T-helper 1 cell (primary cell): ENCODE measurements around the gene XYLB.
"Not testable (repeated sequence)": the region's sequence is repeated elsewhere in the genome, so short reads cannot be mapped to it uniquely, and the experiment has no call there.

ENCODE experiments used
- DNase-seq, 5 donors: peaks; one replicate each; pipeline ENCODE4 v3.0.0-alpha.2; 2012 to 2020

The XYLB gene

DNA sequence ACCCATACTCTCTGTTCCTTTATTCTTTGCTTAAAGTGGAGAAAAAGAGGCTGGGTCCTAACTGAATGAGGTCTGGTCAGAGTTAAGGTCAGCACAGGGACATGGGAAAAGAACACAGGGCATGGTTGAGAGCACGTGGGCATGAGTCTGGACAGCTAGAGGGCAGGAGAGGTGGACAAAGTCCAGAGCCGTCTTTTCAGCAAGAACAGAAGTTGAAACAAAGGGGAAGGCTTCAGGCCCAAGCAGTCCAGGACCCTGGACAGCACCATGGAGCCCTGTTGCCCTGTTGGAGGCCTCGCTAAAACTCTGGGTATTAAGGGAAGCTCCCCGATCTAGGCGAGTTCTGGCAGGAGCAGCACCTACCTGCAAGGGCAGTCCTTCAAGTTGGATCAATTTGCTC is 50.7 kb downstream of the XYLB start:
- no peak for DNase-seq

DNA sequence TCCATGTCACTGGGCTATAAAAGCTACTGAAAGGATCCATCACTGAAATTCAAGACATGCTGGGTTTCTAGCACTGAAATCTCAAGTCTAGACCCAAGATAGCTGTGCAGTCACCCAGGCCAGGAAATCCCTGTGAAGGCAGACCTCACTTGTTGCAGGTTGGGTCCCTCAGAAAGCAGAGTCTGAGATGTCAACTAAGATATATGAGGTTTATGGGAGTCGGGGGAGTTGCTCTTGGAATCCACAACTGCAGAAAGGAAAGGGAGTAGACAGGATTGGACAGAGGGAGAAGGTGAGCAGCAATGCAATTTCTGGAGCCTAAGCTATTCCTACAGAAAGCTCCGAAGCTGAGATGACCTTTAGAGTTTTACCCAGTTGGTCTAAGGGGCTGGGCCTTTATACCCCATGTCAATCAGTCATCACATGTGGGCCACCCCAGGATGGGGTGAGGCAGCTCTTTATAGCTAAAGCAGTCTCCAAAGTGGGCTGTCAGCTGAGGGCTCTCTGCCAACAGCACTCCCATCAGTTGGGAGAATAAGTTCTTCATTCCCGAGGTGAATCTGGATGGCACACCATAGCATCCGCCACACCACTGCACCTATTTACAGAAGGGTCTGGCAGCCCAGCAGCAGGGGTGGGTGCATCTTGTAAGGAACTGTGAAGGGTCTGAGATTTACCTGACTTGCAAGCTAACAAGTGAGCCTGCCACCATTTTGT is 54.8 kb downstream of the XYLB start:
- DNase-seq: no peak

DNA sequence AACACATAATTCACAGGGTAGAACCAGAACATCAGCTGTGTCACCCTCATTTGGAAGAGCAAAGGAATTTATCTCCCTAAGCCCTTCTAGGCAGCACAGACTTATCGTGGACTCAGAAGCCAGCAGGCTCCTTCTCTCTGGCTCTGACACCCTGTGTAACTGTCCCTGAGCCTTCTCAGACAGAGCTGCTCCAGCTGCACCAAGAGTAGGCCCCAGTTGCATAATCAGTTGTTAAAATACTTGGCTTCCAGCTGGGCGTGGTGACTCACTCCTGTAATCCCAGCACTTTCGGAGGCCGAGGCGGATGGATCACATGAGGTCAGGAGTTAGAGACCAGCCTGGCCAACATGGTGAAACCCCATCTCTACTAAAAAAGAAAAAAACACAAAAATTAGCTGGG is 57.7 kb downstream of the XYLB start:
- no peak for DNase-seq

DNA sequence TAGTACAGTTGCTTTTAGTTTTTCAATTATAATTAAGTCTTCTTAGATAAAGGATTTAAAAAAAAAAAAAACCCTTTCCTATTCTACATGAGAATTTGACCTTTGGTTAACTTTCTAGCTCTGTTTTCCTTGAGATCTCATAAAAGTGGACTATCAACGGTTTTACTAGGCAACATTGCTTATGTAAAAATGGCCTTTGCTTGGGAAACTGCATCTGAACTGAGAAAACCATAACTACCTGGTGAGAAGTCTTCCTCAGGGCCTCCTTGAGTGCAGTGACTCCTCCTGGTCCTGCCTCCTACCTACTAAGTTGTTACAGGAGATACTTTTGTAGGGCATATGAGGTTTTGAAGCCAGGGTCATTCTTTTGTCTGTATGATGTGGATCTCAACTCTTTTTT is 65.0 kb downstream of the XYLB start:
- no peak for DNase-seq

DNA sequence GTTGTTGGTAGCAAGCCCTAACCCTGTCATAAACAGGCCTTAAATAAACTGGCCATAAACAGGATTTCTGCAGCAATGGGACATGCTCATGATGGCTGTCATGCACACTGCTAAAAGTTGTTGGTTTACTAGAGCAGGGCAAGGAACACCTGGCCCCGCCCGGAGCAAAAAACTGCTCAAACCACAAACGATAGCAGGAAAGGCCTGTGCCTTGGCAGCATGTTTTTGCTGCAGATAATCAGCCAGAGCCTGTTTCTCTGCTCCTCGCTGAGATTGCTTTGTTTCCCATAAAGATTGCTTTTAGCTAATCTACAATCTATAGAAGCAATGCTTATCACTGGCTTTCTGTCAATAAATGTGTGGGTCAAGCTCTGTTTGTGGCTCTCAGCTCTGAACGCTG is 74.2 kb downstream of the XYLB start:
- not testable (repeated sequence) for DNase-seq

DNA sequence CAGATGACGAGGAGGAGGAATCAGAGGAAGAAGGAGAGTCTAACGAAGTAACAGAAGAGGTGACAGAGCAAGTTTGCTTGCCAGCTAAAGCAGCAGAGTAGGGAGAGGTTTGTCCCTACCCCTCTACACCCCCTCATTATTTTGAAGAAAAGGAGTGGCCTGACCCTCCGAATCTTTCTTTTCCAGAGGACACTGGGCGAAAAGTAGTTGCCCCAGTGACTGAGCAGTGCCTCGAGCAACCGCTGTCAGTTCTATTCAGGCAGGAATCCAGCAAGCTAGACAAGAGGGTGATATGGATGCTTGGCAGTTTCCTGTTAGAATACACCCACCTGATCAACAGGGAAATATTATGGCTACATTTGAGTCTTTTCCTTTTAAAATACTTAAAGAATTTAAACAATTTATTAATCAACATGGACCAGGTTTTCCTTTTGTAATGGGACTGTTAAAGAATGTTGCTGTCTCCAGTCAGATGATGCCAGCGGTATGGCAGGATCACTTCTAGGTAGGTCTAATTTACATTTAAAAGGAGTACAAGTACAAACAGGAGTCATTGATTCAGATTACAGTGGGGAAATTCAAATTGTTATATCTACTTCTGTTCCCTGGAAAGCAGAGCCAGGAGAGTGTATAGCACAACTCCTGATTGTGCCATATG is 75.2 kb downstream of the XYLB start:
- DNase-seq: no peak

DNA sequence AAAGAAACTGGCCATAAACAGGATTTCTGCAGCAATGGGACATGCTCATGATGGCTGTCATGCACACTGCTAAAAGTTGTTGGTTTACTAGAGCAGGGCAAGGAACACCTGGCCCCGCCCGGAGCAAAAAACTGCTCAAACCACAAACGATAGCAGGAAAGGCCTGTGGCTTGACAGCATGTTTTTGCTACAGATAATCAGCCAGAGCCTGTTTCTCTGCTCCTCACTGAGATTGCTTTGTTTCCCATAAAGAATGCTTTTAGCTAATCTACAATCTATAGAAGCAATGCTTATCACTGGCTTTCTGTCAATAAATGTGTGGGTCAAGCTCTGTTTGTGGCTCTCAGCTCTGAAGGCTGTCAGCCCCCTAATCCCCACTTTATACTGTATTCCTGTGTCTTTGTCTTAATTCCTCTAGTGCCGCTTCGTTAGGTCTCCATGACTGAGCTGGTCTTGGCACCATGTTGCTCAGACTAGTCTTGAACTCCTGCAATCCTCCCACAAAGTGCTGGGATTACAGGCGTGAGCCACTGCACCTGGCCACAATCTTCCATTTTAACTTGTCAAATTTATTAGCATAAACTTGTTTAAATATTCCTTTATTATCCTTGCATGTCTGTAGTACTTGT is 80.3 kb downstream of the XYLB start:
- DNase-seq: peak in 2 of 5 donors; percentile 6 to 42

DNA sequence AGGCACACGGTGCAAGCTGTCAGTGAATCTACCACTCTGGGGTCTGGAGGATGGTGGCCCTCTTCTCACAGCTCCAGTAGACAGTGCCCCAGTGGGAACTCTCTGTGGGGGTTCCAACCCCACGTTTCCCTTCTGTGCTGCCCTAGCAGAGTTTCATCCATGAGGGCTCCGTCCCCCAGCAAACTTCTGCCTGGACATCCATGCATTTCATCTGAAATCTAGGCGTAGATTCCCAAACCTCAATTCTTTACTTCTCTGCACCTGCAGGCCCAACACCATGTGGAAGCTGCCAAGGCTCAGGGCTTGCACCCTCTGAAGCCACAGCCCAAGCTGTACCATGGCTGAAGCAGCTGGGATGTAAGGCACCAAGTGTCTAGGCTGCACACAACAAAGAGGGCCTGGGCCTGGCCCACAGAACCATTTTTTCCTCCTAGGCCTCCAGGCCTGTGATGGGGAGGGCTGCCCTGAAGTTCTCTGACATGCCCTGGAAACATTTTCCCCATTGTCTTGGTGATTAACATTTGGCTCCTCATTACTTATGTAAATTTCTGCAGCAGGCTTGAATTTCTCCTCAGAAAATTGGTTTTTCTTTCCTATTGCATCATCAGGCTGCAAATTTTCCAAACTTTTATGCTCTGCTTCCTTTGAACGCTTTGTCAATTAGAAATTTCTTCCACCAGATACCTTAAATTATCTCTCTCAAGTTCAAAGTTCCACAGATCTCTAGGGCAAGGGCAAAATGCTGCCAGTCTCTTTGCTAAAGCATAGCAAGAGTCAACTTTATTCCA is 86.5 kb downstream of the XYLB start:
- DNase-seq: not testable (repeated sequence)

DNA sequence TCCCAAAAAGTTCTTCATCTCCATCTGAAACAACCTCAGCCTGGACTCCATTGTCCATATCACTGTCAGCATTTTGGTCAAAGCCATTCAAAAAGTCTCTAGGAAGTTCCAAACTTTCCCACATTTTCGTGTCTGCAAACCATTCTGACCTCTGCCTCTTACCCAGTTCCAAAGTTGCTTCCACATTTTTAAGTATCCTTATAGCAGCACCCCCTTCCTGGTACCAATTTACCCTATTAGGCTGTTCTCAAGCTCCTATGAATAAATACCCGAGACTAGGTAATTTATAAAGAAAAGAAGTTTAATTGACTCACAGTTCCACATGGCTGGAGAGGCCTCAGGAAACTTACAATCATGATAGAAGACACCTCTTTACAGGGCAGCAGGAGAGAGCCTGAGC is 87.1 kb downstream of the XYLB start:
- not testable (repeated sequence) for DNase-seq

DNA sequence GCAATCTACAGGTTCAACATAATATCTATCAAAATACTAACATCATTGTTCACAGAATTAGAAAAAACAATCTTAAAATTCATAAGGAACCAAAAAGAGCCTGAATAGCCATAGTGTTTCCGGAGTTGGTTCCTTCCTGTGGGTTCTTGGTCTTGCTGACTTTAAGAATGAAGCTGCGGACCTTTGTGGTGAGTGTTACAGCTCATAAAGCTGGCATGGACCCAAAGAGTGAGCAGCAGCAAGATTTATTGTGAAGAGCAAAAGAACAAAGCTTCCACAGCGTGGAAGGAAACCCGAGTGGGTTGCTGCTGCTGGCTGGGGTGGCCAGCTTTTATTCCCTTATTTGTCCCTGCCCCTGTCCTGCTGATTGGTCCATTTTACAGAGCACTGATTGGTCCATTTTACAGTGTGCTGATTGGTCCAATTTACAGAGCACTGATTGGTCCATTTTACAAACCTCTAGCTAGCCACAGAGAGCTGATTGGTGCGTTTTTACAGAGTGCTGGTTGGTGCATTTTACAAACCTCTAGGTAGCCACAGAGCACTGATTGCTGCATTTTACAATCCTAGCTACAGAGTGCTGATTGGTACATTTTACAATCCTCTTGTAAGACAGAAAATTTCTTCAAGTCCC is 92.0 kb downstream of the XYLB start:
- peak in 1 of 5 donors; percentile 16 for DNase-seq

DNA sequence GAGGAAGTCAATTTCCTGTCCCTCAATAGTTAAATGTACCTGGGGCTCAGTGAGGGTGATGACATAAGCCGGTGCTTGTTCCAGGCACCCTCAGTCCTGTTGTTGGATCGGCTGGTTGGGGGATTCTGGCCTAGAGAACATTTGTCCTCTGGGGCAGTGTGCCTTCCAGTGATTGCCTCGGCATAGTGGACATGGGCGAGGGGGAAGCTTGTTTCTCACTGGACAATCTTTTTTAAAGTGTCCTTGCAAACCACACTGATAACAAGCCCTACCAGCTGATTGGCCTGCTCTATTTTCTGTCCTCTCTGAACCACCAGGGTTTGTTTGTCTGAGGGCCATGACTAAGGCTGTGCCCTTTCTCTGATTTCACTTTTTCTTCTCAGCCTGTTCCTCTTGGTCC is 96.6 kb downstream of the XYLB start:
- DNase-seq: not testable (repeated sequence)

DNA sequence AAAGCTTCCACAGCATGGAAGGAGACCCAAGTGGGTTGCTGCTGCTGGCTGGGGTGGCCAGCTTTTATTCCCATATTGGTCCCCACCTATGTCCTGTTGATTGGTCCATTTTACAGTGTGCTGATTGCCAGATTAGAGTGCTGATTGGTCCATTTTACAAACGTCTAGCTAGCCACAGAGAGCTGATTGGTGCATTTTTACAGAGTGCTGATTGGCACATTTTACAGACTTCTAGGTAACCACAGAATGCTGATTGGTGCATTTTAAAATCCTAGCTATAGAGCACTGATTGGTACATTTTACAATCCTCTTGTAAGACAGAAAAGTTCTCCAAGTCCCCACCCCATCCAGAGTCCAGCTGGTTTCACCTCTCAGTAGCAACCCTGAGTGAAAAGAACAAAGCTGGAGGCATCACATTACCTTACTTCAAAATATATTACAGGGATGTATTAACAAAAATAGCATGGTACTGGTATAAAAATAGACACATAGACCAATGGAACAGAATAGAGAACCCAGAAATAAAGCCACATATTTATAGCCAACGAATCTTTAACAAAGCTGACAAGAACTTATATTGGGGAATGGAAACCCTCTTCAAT is 99.6 kb downstream of the XYLB start:
- DNase-seq: no peak

DNA sequence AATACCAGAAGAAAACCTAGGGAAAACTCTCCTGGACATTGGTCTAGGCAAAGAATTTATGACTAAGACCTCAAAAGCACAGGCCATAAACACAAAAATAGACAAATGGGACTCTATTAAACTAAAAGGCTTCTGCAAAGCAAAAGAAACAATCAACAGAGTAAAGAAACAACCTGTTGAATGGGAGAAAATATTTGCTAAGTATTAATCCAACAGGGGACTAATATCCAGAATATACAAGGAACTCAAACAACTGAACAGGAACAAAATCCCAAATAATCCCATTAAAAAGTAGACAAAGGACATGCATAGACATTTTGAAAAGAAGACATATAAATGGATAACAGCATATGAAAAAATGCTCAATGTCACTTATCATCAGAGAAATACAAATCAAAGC is 100.2 kb downstream of the XYLB start:
- DNase-seq: no peak

DNA sequence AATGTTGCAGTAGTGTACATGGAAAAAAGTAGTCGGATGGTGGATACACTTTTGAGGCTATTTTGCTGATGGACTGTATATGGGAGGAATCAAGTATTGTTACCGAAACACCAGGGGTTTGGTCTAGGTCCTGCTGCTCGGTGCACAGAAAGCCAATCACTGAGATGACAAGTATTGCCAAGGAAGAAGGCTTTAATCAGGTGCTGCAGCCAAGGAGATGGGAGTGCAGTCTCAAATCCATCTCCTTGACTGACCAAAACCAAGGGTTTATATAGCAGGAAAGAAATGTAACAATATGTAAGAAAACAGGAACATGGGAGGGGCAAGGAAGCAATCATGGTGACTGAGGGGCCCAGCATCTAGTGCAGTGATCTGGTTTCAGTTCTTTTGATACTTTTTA is 104.3 kb downstream of the XYLB start:
- no peak for DNase-seq

DNA sequence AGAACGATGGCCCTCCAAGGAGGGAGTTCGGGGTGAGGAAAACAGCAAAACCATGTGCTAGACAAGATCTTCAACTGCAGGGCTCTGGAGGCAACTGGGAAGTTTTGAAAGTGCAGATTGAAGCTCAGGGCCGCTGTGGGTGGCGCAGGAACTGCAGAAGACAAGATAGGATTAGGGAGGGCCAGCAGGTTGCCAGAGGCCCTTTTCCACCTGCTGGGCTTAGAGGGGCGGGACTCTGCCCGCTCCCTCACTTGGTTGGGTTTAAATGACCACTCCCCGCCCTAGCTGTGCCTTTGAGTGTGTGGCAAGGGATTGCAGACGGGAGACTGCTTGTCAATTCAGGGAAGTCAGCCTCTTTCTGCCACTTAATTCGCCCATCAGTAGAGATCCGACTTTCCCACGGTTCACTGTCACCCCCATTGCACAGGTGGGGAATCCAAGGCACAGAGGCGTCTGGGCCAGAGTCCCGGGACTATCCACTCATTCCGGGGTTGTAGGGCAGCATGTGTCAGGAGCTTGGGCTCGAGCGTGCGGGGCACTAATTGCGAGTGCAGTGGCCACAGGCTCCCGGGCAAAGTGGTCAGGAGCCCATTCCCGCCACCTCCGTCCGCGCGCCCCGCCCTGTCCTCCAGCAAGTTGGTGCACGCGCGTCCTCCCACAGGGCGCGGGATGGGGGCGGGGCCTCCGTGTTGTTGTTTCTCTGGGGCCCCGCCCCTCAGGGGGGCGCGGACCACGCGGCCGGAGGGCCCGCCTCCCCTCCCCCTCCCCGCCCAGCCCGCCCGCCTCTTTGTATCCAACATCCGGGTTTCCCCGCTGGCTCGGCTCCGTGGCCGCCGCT is 106.7 kb downstream of the XYLB start, which contains the start of gene ACVR2B:
Gene ACVR2B (plus strand): TSS at position 816 of the 838 bp plus-strand sequence. CDS start 433 bp downstream, outside the sequence.
- DNase-seq: peak; percentile 36 to 75 (median 54)

DNA sequence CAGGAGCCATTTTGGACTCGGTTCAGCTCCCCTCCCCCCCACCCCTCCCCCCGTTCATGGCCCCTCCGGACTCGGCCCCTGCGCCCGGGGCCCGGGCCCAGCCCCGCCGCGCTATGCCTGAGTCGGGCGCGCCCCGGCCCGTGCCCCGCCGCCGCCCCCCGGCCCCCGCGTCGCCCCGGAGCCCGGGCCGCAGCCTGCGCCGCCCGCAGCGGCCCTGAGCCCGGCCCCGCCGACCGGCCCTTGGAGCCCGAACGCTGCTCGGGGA is 107.3 kb downstream of the XYLB start:
- no peak for DNase-seq

DNA sequence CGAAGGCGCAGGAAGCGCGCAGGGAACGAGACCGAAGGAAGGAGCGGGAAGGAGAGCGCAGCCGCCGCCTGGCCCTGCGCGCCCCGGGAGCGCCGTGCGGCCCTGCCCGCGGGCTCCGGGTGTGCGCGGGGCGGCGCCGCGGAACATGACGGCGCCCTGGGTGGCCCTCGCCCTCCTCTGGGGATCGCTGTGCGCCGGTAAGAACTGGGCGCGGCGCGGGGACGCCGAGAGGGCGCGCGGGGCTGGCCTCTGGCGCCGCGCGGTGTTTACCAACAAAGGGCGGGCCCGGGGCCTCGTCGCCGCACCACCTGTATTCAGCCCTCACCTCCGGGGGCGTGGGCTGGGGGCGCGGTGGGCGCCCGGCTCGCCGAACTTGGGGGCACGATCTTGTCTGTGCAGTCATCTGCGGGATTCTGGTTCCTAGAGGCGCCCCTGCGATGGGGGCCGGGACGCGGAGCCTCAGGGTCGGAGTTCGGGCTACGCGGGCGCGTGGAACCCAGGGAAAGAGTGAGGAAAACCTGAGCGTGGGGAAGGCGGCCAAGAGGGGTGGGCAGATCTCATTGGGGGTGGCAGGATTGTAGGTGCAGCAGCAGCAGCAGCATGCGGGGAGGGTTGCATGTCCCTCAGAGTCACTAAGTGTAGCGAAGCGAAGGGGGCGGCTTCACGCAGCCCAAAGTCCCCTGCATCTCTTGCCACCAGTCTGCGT is 107.7 kb downstream of the XYLB start:
- DNase-seq: peak in 2 of 5 donors; percentile 29 to 35

DNA sequence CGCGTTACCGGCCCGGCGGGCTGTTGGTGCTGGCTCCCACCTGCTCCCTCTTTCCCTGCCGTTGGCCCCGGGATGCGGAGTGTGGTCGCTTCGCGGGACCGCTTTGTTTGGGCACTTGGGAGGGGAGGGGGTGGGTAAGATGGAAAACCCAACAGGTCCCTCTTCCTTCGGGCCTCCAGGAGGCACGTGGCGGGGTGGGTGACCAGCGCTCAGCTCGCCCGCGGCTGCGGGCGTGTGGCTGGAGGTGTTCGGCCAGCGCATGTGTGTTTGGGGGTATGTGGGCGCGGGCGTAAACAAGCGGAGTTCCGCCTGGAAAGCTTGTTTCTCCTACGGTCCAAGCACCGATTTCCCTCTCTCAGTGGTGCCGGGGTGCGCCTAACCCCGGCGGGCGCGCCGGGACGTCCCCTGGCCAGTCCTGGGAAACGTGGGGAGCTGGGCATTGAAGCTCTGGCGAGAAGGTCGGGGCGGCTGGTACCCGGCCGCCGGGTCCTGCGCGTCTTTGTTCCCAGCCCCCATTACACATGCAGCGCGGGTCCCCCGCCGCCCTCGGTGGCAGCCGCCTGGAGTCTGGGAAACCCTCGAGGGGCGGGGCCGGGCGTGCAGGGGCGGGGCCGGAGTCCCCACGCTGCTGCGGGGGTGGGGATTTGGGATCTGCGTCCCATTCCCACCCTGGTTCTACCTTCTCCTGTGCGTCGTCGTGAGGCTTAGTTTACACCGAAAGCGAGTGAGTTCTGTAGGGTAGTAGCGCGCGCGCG is 108.5 kb downstream of the XYLB start:
- DNase-seq: no peak

DNA sequence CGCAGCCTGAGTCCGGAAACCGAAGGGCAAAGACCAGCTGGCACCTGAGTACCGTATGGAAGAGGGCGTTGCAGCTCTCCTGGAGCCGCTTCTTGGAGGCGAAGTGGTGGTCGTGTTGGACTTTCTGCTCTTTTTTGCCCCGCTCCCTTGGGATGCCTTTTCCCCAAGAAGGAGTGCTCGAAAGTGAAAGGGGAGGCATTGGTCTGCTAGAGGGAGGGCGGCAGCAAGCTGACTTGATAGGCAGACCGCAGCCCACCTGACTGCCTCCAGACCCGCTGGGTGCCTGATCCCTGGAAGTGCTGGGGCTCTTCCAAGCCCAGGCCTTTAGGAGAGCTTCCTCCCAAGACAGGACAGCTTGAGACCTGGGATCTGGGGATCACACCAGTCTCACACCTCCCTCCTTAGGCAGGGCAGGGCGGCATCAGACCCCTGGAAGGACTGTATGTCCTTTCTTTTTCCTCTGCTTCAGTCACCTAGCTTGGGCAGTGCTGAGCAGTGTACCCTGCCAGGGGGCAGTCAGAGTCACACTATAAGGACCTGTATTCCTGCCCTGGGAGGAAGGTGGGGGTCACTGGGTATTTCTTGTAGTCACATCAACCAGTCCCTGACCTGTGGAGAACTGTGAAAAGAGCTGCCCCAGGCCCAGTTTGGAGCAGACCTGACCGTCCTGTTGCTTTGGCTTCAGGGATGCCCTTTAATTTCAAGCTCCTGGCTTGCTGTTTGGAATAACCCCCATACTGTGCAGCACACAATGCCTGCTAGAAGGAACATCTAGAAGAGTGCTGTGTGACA is 109.2 kb downstream of the XYLB start:
- DNase-seq: peak in 1 of 5 donors; percentile 42
